C4-2B (cell line): Measurements from ENCODE around the gene DPEP2NB.

Experiments used
- H3K27ac ChIP-seq: fragments of 450-650 bp; 2 replicates; pipeline ENCODE4 v1.5.1; 2017
- ZFX ChIP-seq: fragments of 450-650 bp; IDR thresholded peaks from 2 replicates; pipeline ENCODE4 v1.6.1; 2017
- TF ChIP-seq, protein P1 (sequence below): fragments of 450-650 bp; conservative IDR thresholded peaks from 2 replicates; pipeline ENCODE4 v1.5.1; 2017; ENCODE audit warnings: mild to moderate bottlenecking

DPEP2NB gene, protein sequence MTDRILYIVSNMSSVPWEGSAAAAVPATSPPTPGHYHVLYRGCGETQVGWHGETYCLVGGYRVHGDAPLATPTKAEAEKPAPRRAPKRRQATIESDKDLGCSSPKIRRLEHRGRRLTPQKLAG

DNA sequence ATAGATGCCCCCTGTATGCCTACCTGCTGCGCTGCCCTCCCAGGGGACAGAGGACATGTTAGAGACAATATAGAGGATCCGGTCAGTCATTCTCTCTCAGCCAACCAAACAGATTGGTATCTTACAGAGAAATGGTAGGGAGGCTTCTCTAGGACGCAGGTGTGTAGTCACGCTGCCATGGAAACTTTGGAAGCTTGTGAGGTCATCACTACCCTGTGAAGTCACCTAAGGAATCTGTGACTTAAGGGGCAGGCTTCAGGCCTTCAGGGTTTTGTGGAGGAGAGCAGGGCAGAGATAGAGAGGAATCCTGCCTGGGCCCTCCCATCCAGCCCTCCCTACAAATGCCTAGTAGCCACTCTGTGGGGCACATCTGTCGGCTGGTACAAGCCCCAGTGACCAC, at the start of gene DPEP2NB:
TSS of gene DPEP2NB (minus strand) at position 231 of the 400 bp plus-strand sequence. CDS start at position 90, 141 bp downstream.
- no peak within 1 kb of the TSS for H3K27ac ChIP-seq
- TF ChIP-seq, protein P1, sequence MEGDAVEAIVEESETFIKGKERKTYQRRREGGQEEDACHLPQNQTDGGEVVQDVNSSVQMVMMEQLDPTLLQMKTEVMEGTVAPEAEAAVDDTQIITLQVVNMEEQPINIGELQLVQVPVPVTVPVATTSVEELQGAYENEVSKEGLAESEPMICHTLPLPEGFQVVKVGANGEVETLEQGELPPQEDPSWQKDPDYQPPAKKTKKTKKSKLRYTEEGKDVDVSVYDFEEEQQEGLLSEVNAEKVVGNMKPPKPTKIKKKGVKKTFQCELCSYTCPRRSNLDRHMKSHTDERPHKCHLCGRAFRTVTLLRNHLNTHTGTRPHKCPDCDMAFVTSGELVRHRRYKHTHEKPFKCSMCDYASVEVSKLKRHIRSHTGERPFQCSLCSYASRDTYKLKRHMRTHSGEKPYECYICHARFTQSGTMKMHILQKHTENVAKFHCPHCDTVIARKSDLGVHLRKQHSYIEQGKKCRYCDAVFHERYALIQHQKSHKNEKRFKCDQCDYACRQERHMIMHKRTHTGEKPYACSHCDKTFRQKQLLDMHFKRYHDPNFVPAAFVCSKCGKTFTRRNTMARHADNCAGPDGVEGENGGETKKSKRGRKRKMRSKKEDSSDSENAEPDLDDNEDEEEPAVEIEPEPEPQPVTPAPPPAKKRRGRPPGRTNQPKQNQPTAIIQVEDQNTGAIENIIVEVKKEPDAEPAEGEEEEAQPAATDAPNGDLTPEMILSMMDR, result no peak
- no peak for TF ChIP-seq ZFX

DNA sequence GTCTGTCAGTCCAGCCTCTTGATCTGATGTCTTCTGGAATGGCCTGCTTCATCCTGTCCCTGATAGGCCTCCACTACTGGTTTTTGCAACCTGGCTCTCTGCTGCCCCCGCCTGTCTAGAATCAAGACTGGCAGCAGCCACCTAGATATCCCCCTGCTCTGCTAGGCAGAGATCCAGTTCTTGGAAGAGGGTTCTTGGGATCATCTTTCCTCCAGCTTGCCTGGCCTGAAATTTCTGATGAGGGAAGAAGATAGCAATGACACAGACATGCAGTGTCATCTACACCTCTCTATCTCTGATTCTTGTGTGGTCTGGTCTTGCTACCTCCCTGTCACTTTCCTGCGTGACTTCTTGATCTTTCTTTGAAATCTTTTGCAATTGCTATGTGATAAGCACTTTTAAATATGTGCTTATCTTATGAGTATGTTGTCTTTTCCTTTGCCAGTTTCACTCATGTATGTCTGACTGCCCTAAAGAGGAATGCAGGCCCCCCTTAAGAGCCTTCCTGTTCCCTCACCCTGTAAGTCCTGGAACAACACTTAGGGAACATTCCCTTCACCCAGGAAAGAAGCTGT, 49.2 kb upstream of the DPEP2NB start:
- TF ChIP-seq, protein P1, result peak; percentile 89
- no peak for TF ChIP-seq ZFX
- H3K27ac ChIP-seq, result no peak overlapping the region

DNA sequence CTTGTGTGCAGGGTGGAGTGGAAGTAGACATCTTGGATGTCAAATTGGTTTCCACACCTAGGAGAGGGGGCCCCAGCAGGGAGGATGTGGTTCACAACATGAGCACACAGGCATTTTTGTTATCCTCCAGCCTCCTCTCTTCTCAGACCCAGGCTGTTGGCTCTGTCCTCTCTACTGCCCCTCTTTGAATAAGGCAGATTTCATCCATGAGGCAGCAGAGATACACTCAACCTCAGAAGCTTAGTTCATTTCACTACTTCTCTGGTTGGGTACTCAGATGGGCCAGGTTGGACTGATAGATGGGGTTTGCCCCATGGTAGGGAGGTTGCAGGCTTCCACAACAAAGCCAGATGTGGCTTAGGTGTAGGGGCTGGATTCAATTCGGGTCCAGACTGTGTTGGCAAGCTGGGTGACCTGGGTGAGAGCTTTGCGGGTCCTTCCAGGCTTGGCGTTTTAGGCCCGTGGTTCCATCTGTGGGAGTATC, 47.2 kb upstream of the DPEP2NB start:
- no peak overlapping the region for H3K27ac ChIP-seq
- TF ChIP-seq ZFX, result no peak
- TF ChIP-seq, protein P1, result no peak

DNA sequence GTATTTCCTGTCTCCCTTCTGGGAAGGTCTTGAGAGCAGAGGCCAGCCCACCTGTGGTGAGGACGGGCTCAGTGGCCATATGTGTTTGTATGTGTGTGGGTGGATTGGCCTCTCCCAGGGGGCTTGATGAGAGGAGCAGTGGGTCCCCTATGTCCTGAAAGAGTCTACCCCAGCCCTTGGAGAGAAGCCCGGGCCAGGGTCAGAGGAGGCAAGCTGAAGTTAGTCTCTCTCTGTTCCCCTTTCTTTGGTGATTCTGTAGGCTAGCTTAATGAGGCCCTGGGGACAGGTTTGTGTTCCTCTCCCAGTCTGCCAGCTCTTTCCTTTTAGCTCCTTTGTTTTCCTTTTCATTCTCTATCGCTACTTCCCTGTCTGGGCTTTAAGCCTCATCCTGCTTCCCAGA, 45.7 kb upstream of the DPEP2NB start:
- no peak overlapping the region for H3K27ac ChIP-seq
- TF ChIP-seq, protein P1, result no peak
- no peak for TF ChIP-seq ZFX

DNA sequence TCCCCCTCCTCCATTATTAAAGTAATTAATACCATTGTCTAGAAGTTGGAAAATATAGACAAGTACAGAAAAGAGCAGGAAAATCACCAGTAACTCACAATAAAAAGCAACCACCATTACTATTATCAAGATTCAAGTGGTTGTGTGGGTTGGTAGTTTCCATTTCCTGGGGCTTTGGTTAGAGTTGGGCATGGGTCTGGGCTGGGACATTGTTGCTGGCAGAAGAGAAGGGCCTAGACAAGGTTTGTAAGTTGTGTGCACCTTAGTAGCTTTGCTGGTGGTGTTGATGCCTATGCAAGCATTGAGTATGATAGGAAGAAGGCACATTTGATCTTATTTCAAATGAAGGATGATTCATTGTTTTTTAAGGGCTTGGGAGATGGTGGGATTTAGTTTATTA, 44.1 kb upstream of the DPEP2NB start:
- TF ChIP-seq ZFX, result no peak
- TF ChIP-seq, protein P1, result no peak

DNA sequence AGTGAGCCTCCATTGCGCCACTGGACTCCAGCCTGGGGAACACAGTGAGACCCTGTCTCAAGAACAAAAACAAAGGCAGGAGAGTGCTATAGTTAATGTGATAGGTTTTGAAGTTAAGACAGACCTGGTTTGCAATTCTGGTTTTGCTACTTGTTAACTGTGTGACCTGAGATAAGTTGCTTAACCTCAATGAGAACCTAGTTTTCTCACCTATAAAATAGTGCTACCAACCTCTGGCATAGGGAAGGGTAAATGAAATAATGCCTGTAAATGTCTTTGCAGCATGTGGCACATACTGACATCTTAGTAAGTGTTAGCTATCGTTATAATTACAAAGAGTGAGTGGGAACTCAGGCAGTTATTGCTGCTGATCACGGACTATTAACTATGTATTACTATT, 39.7 kb upstream of the DPEP2NB start:
- TF ChIP-seq, protein P1, result no peak
- TF ChIP-seq ZFX, result no peak
- no peak overlapping the region for H3K27ac ChIP-seq

More for the DNA sequence above, 44.1 kb upstream of the DPEP2NB start:
- no peak overlapping the region for H3K27ac ChIP-seq

DNA sequence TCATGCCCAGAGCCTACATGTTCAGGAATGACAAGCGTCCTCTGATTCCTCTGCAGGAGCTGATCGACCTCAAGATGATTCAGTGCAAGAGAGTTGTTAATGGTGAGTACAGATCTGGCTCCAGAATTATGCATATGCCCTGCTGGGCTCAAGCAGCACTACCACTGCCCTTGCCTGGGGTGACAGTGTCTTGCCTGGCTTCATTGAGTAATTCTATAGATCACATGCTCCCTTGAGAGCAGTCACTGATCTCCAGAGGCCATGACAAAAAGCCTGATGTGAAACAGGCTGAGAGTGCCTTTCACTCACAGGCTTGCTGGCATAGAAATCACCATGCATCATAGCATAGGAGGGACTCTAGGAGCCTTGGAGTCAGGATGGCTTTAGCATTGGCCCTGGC, 33.7 kb upstream of the DPEP2NB start:
- H3K27ac ChIP-seq, result no peak overlapping the region
- TF ChIP-seq ZFX, result no peak
- TF ChIP-seq, protein P1, result no peak
